WERI-Rb-1 (cell line): ENCODE data around the gene PREPL.

Source experiments
- DNase-seq: peaks from one replicate; pipeline ENCODE4 v3.0.0-alpha.2; 2020
- H3K27ac ChIP-seq: fragments of 250-450 bp; sonication (Bioruptor Pico); 2 replicates; pipeline ENCODE4 v1.5.1; 2020; ENCODE audit warnings: mild to moderate bottlenecking, moderate library complexity
- H3K27me3 ChIP-seq: fragments of 250-450 bp; sonication (Bioruptor Pico); 2 replicates; pipeline ENCODE4 v1.5.1; 2021; ENCODE audit warnings: mild to moderate bottlenecking, low read depth, moderate library complexity; ENCODE audit not compliant: insufficient read depth, severe bottlenecking
- H3K36me3 ChIP-seq: fragments of 250-450 bp; sonication (Bioruptor Pico); 2 replicates; pipeline ENCODE4 v1.5.1; 2020; ENCODE audit warnings: mild to moderate bottlenecking, moderate library complexity
- H3K4me3 ChIP-seq: 2 replicates; pipeline ENCODE4 v1.5.1; 2011; ENCODE audit warnings: low read depth, mild to moderate bottlenecking, control low read depth, low read length
- H3K9me3 ChIP-seq: fragments of 250-450 bp; sonication (Bioruptor Pico); 2 replicates; pipeline ENCODE4 v1.5.1; 2021; ENCODE audit warnings: mild to moderate bottlenecking, moderate library complexity; ENCODE audit not compliant: severe bottlenecking
- TF ChIP-seq, protein P1 (sequence below): IDR thresholded peaks from 2 replicates; pipeline ENCODE4 v1.5.1; 2011; ENCODE audit warnings: low read depth, mild to moderate bottlenecking, control low read depth, inconsistent platforms, low read length

PREPL gene

DNA sequence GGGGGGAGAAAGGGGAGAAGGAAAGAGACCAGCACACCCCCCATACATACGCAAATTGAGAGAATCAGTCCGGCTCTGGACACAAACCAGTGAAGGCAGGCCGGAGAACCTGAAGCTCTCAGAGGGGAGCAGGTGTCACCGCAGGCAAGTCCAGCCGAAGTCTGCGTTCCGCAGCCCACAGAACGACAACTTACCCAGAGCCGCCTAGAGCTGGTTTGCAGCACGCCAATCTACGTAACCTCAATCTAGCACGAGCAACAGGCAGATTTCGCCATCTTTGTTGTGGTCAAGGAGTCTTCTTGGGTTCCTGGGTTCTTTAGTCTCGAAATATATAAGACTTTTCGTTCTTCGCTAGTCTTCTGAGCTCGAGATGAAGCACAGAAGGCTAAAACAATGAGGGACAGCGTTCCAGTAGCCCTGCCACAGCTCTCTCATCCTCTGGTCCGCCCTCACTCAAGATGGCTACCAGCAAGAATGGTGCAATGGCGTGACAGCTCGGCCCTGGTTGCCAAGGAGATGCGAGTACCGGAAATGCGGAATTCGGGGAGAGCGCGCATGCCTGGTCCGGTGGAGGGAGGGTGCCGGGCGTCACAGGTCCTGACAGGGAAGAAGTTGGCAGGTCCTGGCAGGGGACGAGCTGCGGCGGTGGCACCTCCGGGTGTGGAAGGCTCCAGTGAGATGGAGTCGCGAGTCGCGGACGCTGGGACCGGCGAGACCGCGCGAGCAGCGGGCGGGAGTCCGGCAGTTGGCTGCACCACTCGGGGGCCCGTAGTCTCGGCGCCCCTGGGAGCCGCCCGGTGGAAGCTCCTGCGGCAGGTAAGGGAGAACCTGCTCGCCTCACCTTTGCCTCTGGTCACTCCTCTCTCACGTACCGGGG, at the start of gene PREPL, which contains the start of gene CAMKMT:
PREPL (minus strand) TSS at position 165 of the 877 bp plus-strand sequence. CDS start 15,152 bp downstream, outside the sequence.
CAMKMT (plus strand) TSS at position 618 of the 877 bp plus-strand sequence.
- Histone ChIP-seq H3K36me3 (peaks cover 3% of the 10 kb centered on the region), H3K9me3 (no peaks in the 10 kb centered on the region), H3K27ac (peak within 1 kb of the TSS; percentile 100), H3K27me3 (no peaks in the 10 kb centered on the region), H3K4me3 (peak within 1 kb of the TSS; percentile 84)
- DNase-seq = peak; percentile 99
- TF ChIP-seq, protein P1, sequence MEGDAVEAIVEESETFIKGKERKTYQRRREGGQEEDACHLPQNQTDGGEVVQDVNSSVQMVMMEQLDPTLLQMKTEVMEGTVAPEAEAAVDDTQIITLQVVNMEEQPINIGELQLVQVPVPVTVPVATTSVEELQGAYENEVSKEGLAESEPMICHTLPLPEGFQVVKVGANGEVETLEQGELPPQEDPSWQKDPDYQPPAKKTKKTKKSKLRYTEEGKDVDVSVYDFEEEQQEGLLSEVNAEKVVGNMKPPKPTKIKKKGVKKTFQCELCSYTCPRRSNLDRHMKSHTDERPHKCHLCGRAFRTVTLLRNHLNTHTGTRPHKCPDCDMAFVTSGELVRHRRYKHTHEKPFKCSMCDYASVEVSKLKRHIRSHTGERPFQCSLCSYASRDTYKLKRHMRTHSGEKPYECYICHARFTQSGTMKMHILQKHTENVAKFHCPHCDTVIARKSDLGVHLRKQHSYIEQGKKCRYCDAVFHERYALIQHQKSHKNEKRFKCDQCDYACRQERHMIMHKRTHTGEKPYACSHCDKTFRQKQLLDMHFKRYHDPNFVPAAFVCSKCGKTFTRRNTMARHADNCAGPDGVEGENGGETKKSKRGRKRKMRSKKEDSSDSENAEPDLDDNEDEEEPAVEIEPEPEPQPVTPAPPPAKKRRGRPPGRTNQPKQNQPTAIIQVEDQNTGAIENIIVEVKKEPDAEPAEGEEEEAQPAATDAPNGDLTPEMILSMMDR = 0 out of 2 replicates have a peak, but pooled peaks have one; percentile 0

DNA sequence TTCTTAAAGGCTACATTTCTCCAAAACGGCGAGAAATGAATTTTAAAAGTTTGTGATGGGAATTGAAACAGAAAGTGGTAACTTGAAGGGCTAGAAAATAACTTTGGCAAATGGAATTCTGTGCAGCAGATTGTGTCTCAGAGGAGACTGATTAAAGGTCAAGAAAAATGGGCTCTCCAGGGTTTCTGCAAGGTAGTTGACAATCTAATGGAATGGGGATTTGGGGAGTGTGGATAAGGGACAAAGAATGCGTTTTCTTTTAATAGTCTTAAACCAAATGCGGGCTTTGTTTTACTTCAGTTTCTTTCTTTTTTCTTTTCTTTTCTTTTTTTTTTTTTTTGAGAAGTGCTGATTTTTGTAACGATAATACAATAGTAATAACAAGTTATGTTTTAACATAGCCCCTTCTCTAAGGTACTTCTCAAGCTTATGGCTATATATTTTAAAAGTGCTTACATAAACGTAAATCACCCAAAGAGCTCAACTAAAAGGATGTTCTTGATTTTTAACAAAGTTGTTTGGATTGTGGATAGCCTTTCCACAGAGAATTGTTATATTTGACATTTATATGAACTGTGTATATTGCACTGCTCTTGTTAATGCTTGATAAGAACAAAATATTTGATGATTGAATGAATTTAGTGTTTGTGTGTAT, 37.1 kb upstream of the PREPL start:
- Histone ChIP-seq H3K27ac (no peak overlapping the region), H3K4me3 (no peak overlapping the region), H3K9me3 (no peaks in the 10 kb centered on the region), H3K36me3 (no peaks in the 10 kb centered on the region), H3K27me3 (no peaks in the 10 kb centered on the region)
- TF ChIP-seq, protein P1 = no peak
- no peak for DNase-seq

DNA sequence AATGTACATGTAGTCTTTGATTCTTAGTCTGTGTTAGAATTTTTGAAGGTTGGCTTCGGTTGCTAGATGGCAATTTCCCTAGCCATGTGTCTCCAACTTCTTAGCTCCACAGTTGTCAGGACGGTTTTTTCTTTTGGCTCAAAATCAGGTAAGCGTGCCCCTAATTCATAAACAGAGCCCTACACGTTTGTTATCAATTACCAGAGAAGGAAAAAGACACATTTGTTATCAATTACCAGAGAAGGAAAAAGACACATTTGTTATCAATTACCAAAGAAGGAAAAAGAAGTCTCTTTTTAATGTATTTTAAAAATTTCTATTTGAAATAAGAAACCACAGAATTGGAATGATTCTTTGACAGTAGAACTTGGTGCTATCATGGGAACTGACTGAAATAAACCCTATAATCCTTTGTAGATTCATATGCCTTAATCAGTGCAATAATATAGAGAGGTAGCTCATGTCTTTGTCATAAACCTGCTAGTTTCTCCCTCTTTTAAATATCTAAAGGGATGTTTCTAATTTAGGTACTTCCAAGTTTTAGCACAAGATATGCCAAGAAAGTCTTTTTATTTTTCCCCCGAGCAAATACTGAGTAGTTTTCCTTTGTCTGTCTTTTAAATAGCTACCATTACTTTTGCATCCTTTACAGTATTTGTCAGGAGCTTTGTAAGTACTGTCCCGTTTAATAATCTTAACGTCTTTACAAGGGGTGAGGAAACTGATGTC, 36.3 kb upstream of the PREPL start:
- no peaks in the 10 kb centered on the region for H3K9me3 ChIP-seq
- TF ChIP-seq, protein P1 = no peak
- H3K27ac ChIP-seq = no peak overlapping the region
- H3K27me3 ChIP-seq = no peaks in the 10 kb centered on the region
- H3K36me3 ChIP-seq = no peaks in the 10 kb centered on the region
- DNase-seq = no peak
- H3K4me3 ChIP-seq = no peak overlapping the region

DNA sequence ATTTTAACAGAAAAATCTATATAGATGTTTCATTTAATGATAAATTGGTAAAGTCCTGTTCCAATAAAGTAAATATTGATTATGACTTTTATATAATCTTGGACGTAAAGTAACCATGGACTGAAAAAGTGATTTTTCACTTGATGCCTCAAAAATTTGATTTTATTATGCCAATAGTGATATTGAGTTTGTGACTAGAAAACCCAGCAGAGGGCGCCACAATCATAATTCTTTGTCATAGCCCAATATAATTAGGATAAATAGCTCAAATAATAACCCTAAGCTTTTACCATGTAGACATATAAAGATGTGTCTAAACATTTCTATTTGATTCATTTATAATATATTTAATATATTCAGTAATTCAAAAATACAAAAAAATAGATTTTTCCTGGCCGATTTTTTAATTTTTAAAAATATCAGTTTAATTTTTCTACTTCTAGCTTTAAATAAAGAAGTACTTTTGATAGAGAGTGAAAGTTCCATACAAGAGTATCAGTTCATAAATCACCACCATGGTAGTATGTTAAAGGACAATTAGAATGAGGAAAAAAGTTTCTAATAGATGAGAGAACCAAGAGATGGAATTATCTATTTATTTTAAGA, 31.1 kb upstream of the PREPL start:
- no peaks in the 10 kb centered on the region for H3K27me3 ChIP-seq

DNA sequence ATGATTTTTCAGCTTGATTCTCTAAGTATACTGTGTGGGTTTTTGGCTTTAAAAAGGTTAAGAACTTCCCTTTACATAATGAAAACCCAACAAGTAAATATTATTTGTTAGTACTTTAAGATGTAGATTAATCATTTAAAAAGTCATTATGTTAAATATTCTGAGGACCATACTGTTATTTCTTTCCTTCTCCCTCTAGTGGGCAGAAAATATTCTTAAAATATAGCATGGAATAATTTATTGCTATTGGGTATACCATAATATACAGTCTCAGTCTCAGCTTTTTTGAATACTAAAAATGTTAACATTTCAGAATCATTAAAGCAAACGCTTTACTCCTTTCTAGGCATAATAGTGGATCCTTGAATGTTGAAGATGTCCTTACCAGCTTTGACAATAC, 28.6 kb upstream of the PREPL start:
- H3K9me3 ChIP-seq = no peaks in the 10 kb centered on the region
- no peak for DNase-seq
- TF ChIP-seq, protein P1 = no peak

More for the DNA sequence above, 31.1 kb upstream of the PREPL start:
- DNase-seq = peak; percentile 58
- TF ChIP-seq, protein P1 = peak; percentile 17; the same call in 1 of the 2 replicates
- no peaks in the 10 kb centered on the region for H3K36me3 ChIP-seq
- no peaks in the 10 kb centered on the region for H3K9me3 ChIP-seq
- no peak overlapping the region for H3K27ac ChIP-seq
- no peak overlapping the region for H3K4me3 ChIP-seq

More for the DNA sequence above, 28.6 kb upstream of the PREPL start:
- H3K4me3 ChIP-seq = no peak overlapping the region
- H3K36me3 ChIP-seq = no peaks in the 10 kb centered on the region
- H3K27ac ChIP-seq = no peak overlapping the region
- H3K27me3 ChIP-seq = no peaks in the 10 kb centered on the region
